WI38 (cell line): ENCODE measurements around the gene BMS1.
"Not testable (repeated sequence)": the region's sequence is repeated elsewhere in the genome, so short reads cannot be mapped to it uniquely, and the experiment has no call there.

Experiments
- H3K4me3 ChIP-seq: 2 replicates; pipeline ENCODE4 v1.5.1; 2011; ENCODE audit warnings: low read depth, mild to moderate bottlenecking, control low read depth, low read length
- TF ChIP-seq, protein P1 (sequence below): IDR thresholded peaks from 2 replicates; pipeline ENCODE4 v1.5.1; 2012; ENCODE audit warnings: low read depth, mild to moderate bottlenecking, control low read depth, low read length

BMS1 gene

DNA sequence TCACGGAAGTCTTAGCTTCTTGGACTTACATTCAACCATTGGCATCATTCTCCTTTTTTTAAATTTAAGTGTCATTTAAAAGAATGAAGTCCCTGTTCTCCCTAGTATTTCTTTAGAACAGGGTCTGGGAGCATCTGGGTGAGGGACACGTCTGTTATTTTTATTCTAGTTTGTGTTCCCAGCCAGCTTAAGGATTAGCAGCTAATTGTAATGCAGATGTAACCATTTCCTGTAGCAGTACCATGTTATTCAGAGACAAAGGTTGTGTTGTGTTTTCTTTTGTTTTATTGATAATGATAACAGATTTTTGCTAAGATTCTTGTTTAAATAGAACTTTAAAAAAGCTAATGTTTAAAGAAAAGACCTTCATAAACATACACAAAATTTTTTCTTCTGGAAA, 34.3 kb downstream of the BMS1 start:
- H3K4me3 ChIP-seq = no peak overlapping the region
- TF ChIP-seq, protein P1, sequence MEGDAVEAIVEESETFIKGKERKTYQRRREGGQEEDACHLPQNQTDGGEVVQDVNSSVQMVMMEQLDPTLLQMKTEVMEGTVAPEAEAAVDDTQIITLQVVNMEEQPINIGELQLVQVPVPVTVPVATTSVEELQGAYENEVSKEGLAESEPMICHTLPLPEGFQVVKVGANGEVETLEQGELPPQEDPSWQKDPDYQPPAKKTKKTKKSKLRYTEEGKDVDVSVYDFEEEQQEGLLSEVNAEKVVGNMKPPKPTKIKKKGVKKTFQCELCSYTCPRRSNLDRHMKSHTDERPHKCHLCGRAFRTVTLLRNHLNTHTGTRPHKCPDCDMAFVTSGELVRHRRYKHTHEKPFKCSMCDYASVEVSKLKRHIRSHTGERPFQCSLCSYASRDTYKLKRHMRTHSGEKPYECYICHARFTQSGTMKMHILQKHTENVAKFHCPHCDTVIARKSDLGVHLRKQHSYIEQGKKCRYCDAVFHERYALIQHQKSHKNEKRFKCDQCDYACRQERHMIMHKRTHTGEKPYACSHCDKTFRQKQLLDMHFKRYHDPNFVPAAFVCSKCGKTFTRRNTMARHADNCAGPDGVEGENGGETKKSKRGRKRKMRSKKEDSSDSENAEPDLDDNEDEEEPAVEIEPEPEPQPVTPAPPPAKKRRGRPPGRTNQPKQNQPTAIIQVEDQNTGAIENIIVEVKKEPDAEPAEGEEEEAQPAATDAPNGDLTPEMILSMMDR = no peak

DNA sequence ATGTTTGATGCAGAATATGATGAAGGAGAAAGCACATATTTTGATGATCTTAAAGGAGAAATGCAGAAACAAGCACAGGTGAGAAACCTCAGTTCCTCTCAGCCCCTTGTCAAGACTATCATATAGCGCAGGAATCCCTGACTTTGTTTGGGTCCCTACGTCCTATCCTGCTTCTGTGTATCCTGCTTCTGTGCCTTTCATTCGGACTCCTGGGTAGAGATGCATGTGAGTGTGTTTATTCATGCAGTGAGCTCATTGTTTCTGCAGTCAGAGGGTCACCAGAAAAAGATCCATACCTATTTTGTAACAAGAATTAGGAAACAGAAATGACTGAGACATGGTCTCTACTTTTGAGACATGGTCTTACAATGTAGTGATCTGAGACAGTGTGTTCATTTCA, 34.8 kb downstream of the BMS1 start:
- not testable (repeated sequence) for H3K4me3 ChIP-seq

DNA sequence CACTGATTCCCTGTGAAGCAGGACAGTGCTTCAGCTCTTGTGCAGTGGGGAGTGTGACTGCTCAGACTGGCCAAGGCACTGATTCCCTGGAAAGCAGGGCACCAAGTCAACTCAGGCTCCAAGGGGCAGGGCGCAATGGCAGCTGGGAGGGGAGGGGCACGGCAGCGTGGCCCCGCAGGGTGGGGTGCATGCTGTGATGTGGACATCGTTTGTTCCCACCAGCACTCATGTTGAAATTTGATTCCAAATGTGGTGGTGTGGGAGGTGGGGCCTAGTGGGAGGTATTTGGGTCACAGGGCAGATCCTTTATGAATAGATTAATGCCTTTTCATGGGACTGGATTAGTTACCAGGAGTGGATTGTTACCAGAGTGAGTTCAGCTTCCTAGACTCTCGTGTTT, 44.2 kb downstream of the BMS1 start:
- not testable (repeated sequence) for H3K4me3 ChIP-seq

DNA sequence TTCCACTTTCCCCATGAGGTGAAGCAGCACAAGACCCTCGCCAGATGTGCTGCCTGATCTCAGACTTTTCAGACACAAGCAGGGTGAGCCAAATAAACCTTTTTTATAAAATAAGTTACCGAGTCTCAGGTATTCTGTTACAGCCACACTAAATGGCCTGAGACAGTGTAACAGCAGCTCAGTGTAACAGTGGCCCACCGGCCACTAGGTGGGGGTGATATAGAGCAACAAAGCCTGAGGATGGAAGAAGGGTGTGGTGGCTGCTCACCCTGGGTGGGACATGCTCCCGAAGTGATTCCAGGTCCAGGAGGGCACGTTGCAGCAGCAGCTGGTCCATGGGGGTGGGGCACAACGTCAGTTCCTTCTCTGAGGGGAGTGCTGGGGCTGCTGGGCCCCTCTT, 44.6 kb downstream of the BMS1 start:
- H3K4me3 ChIP-seq = no peak overlapping the region
- TF ChIP-seq, protein P1 = no peak

DNA sequence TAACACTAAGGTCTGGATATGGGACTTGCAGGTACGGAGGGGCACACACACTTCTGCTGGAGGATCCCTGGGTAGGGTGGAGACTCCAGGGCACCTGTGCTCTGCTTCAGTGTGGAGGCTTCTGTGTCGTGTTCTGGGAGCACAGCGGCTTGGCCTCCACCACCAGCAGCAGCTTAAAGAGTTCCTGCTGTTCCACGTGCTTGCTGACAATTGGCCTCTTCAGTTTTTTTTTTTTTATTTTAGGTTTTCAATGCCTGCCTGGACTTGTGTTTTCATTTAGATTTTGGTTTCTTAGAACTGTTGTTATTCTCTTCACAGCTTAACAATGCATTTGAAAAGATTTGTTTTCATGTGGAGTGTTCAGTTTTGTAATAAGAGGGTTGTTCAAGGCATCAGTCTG, 45.8 kb downstream of the BMS1 start:
- not testable (repeated sequence) for H3K4me3 ChIP-seq

DNA sequence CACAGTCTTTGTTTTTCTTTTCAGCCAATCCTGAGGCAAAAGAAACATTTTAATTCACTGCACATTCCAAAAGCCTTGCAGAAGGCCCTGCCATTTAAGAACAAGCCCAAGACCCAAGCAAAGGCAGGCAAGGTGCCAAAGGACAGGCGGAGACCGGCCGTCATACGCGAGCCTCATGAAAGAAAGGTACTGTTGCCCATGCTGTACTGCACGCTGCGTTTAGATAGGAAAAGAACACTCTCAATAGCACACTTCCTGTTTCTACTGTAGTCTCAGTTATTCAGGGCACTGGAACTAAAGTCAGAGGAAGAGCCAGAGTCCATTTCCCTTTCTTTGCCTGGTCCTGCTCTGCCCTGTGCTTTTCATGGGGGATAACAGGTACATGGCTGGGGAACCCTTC, 47.6 kb downstream of the BMS1 start:
- TF ChIP-seq, protein P1 = no peak
- no peak overlapping the region for H3K4me3 ChIP-seq

DNA sequence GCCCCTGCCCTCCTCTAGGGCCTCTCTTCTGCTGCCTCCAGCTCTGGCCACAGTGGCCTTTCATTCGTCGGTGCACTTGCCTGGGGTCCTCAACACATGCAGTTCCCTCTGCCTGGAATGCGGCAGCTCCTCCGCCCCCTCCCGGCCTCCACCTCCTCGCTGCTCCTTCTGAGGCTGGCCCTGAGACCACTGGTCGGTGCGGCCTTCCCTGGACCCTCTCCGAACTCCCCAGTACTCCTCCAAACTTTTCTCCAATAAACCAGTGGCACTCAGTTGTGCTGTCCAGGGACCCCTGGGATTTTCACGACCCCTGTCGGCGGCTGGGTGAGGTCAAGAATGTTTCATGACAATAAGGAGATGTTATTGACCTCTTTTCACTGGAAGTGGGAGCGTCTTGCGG, 53.5 kb downstream of the BMS1 start:
- TF ChIP-seq, protein P1 = no peak

DNA sequence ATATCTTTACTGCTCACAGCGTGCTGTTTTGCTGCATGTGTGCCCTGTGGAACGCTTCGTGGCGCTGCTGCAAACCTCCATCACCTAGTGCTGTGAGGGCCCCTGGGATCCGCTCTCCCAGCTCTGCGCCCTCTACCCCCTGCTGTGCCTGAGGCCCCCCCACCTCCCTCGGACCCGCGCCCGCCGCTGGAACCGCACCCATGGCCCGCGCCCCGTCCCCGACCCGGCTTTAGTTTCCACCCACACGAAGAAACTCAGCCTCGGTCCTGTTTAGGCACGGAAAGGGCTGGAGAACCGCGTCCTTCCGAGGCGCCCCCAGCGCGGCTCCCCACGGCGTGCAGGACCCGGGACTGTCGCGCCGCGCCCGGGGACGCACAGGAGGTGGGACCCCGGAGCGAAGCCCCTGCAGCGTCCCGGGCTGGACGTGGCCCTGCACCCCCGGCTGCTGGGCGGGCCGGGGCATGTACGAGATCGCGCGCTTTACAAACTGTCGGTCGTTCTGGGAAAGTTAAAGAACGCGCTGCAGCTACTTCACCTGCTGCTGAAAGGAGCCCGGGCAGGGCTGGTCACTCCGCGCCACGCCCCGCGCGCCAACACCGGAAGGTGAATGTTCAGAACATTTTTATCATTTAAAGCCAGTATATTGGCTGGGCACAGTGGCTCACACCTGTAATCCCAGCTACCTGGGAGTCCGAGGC, 54.3 kb downstream of the BMS1 start:
- H3K4me3 ChIP-seq = peak overlapping the region; percentile 8; the same call in 1 of the 2 replicates
- TF ChIP-seq, protein P1 = no peak

More for the DNA sequence above, 53.5 kb downstream of the BMS1 start:
- no peak overlapping the region for H3K4me3 ChIP-seq

DNA sequence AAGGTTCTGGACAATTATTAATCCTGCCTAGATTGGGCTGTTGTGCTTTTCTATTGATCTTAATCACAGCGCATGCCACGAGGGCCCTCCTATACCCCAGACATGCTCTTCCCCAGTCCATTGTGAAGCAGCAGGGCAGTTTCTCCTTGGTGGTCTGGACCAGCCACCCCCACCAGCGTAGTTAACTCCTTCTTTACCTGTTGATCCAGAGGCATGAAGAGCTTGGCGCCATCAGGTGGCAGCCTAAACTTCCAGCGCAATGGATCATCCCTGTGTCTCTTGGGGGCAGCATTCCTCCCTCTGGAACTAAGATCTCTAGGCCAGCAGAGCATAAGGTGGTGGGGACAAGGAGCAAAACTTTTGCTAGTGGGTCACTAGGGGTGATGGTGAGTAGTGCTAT, 62.2 kb downstream of the BMS1 start:
- H3K4me3 ChIP-seq = not testable (repeated sequence)

DNA sequence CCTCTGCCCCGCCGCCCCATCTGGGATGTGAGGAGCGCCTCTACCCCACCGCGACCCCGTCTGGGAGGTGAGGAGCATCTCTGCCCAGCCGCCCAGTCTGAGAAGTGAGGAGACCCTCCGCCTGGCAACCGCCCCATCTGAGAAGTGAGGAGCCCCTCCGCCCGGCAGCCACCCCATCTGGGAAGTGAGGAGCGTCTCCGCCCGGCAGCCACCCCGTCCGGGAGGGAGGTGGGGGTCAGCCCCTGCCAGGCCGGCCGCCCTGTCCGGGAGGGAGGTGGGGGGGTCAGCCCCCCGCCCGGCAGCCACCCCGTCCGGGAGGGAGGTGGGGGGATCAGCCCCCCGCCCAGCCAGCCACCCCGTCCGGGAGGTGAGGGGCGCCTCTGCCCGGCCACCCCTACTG, 64.7 kb downstream of the BMS1 start:
- H3K4me3 ChIP-seq = not testable (repeated sequence)
